Right renal pelvis (tissue), 4 donors: ENCODE measurements around the gene SLC39A11. TPM values are rescaled to one million over a fixed set of nuclear protein-coding genes. Genes with fewer than 3 reads are reported as not detected.
"Not testable (repeated sequence)": the region's sequence is repeated elsewhere in the genome, so short reads cannot be mapped to it uniquely, and the experiment has no call there.

Experiments
- DNase-seq, 4 donors: peaks; one replicate each; pipeline ENCODE4 v3.0.0-alpha.2; 2013; ENCODE audit warnings: low read depth in 4 of 4, low spot score in 3 of 4, missing footprints in 1 of 4
- polyA plus RNA-seq, 4 donors: library from polyadenylated mRNA; unstranded; fragments of 120-200 nt; gene quantifications; one replicate each; pipeline ENCODE4 v1.2.1, GENCODE V29; 2013; ENCODE audit not compliant: insufficient read length in 4 of 4

Gene SLC39A11
- polyA plus RNA-seq, 4 donors: 27.6 to 29.1 (median 28.4) TPM

DNA sequence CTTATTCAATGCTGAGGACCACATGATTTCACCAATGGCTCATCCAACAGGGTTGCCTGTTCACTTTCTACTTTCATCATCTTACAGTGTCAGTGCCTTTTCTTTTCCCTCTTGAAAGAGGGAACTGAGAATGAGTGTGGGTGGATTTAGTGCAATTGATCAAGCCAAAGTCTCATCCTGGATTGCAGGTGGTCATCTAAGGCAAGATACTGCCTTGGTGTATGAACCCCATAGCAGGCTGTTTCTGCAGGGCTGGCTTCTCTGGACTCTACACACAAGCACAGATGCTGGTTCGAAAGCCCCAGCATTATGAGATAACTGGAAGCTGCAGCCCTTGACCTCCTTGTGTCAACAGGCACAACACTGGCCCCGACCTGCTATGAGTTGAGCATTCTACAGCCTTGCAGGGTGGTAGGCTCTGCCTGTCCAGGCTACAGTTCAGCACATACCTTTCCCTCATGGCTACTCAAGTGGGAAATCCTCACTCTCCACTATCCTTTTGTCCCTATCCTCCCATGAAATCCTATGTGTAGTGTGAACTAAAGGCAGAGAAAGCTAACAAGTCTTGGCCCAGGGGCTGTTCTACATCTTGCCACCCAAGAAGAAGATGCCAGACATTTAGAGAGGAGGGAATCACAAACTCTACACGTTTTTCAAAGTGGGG is 358.7 kb downstream of the SLC39A11 start:
- no peak for DNase-seq

- no peak for DNase-seq
These were observed 359.4 kb downstream of the SLC39A11 start for GRCh38 chr17:72732893-72733618.

DNA sequence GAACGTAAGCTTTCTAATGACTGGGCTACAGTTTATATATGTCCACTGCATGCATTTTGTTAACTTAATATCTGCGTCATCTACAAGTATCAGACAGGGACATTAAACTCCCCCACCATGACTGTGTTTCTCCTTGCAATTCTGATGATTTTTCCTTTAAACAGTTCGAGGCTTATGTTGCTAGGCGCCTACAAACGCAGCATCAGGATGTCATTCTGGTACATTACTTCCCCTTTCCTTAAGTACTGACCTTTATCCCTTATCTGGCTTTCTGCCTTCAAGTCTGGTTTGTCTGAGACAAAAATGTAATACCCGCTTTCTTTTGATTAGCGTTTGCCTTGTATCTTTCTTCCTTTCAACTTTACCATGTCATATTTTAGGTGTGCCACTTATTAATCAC is 362.4 kb downstream of the SLC39A11 start:
- DNase-seq: no peak

DNA sequence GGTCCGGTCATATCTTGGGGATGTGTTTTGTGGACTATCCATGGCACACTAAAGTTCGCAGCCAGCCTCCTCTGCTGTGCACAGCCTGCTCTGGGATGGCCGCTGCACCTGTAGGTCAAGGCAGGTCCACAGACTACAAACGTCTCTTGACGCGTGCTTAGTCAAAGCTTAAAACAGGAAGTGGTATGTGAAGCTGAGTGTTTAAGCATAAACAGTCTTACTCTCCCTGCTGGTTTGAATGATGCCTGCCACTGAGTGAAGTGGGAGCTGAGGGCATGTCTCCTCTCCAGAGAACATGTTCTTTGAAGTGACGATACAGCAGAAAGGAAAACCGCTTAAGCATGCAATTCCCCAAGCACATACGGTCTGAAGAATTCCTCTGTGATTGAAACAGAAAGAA is 365.6 kb downstream of the SLC39A11 start:
- DNase-seq: no peak

- peak in 2 of 4 donors; percentile 44 to 45 for DNase-seq
These were observed 366.9 kb downstream of the SLC39A11 start for GRCh38 chr17:72725433-72726068.

- no peak for DNase-seq
These were observed 368.2 kb downstream of the SLC39A11 start for GRCh38 chr17:72724267-72724666.

GRCh38 chr17:72723711-72724110 is 368.8 kb downstream of the SLC39A11 start:
- no peak for DNase-seq

DNA sequence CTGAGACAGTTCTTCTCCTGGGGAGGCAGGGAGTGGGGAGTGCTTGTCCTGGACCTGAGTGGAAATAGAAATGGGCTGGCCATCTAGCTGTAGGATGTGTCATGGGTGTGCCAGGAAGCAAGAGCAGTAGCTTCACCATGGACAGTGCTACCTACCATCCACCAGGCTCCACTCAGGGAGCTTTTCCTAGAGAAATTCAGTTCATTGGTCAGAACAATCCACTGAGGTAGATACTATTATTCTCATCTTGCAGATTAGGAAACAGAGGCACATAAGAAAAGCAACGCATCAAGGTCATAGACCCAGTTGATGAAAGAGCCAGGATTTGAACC is 372.0 kb downstream of the SLC39A11 start:
- no peak for DNase-seq

GRCh38 chr17:72719578-72720493 is 372.7 kb downstream of the SLC39A11 start:
- DNase-seq: no peak

GRCh38 chr17:72719206-72719577 is 373.3 kb downstream of the SLC39A11 start:
- no peak for DNase-seq

- no peak for DNase-seq
These were observed 374.8 kb downstream of the SLC39A11 start for GRCh38 chr17:72717676-72718075.

DNA sequence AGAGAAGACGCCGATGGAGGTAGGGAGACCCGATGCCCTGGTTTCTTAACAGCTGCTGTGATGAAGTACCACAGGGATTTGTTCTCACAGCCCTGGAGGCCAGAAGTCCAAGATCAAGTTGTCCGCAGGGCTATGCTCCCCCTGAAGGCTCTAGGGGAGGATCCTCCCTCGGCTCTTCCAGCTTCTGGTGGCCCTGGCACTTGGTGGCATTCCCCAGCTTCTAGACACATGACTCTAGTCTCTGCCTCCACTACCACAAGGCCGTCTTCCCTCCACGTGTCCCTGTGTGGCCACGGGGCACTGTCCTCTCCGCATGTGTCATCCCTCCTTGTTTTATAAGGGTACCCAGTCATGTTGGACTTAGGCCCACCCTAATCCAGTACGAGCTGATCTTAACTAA is 375.2 kb downstream of the SLC39A11 start:
- no peak for DNase-seq

DNA sequence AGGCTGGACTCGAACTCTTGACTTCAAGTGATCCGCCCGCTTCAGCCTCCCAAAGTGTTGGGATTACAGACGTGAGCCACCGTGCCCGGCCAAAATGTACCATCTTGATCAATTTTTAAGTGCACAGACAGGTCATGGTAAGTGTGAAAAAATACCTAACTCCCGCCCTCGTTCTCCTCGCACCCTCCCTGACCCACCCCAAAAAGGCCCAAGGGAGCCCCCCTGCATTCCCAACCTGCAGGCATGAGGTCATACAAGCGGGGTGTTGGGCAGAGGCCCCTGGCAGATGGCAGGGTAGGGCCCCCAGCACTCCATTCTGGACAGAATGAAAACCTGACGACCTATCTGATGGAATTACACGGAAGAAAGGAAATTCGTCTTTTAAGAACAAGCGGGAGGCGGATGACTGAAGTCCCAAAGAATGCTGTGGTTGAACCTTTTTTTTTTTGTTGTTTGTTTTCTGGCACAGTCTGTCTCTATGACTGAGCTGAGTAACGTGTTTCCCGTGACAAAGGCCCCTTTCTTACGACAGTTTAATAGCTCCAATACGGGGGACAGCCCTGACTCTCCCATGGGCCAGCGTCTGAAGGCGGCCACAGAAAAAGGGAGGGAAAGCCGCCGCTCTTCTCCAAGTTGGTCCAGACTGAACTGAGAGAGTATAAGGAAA is 376.4 kb downstream of the SLC39A11 start:
- peak in 1 of 4 donors; percentile 7 for DNase-seq

DNA sequence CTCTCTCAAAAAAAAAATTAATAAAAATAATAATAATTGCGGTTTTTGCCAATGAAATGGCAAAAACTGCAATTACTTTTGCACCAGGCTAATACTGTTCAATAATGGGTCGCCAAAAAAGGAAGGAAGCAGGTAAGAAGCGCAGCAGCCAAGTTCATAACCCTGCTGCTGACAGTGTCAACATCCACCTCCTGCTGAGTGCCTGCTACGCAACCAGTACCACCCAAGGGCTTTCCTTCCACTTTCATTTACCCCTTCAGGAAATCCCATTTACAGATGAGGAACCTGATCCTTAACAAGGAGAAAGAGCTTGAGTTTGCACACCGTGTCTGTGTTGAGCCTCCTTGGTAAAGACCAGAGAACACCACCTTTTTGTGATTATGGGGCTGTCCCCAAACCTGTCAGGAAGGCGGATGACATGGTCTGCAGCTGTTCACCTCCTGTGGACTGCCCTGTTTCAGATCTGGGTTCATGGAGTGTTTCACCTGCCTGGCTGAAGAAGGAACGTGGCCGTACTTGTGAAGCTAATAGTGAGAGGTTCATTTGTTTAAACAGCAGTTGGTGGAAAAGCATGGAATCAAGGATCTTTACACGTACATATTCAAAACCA is 378.0 kb downstream of the SLC39A11 start:
- DNase-seq: no peak

- DNase-seq: no peak
These were observed 378.8 kb downstream of the SLC39A11 start for GRCh38 chr17:72713701-72714100.

DNA sequence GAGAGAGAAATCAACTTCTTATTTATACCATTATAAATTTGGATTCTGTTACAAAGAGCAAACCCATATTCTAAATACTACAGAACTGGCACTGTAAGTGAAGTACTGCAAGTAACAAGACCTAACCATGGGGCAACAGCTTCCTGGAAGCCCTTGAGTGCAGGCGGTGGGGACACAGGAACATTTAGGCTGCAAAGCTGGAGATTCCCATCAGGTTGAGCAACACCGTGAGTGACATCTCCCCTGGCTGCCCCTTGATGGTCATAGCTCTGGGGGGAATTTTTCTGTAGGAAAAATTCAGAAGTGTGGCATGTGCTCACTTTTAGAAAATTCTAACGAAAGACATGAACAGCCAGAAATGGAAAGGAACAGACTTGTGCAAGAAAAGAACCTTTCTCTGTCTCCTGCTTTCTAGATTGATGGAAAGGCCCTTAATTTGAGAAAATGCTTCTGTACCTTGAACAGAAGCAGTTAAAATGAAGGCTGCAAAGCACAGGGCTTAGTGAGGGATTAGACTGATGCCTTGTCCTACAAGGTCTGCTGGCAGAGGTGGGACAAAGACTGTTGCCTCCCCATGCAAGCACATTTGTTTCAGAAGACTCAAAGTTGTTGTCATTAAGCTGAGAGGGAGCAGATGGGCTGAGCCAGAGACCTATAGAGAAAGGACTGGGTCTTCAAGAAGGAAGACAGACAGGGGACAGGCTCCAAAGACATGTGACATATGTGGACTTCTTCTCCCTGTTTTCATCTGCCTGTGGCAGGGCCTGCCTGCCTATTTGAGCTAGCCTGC is 380.8 kb downstream of the SLC39A11 start:
- DNase-seq: no peak

DNA sequence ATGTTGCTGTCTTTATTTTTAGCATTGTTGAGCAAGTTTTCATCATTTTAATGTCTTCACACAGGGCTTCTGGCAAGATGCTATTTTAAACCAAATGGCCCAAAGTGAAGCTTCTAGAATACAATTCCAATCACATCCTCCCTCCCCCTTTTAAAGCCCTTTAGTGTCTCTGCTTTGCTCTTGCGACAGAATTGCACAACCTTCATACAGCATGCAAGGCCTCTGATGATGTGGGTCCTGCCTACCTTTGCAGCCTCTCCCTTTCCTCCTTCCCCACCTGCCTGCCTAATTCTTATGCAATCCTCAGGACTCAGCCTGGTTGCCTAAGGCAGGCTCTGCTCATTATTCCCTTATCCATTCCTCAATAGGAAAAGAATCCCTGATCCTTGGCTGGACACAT is 381.7 kb downstream of the SLC39A11 start:
- no peak for DNase-seq

DNA sequence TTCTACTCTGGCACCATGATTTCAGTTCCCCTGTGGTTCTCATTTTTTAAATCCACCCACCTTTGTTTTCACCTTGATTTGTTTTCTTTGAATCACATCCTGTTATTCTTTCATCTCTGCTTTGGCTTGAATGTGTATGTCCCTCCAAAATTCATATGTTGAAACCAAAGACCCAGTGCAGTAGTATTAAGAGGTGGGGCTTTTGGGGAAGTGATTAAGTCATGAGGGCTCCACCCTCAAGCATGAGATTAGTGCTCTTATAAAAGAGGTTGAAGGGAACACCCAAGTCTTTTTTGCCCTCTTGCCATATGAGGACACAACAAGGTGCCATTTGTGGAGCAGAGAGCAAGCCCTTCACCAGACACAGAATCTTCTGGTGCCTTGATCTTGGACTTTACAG is 382.3 kb downstream of the SLC39A11 start:
- no peak for DNase-seq

DNA sequence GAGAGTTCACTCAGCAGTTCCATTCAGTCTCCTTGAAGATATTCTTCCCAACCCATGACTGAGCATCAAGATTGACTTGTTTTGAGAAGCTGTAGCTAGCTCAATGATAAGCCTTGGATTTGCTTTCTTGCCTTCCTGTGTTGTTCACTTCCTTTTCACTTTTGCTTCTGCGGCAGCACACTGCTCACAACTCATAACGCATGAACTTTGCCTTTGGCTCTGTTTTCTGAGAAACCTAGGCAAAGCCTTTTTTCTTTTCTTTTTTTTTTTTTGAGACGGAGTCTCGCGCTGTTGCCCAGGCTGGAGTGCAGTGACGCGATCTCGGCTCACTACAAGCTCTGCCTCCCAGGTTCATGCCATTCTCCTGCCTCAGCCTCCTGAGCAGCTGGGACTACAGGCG is 383.8 kb downstream of the SLC39A11 start:
- not testable (repeated sequence) for DNase-seq
